GM12875 (cell line): ENCODE results near the gene TFPT.

Source experiments
- H3K4me3 ChIP-seq: one replicate; pipeline ENCODE4 v1.5.1; 2011; ENCODE audit warnings: low read depth, low read length, control low read depth
- CTCF ChIP-seq: IDR thresholded peaks from 2 replicates; pipeline ENCODE4 v1.5.1; 2011; ENCODE audit warnings: low read depth, mild to moderate bottlenecking, control low read depth, inconsistent platforms, low read length, moderate library complexity, borderline replicate concordance; ENCODE audit not compliant: insufficient read depth

The TFPT gene

GRCh38 chr19:54160182-54160811 lies 44.8 kb upstream of the TFPT start:
- no peak for TF ChIP-seq CTCF
- peak overlapping the region; percentile 55 for H3K4me3 ChIP-seq

DNA sequence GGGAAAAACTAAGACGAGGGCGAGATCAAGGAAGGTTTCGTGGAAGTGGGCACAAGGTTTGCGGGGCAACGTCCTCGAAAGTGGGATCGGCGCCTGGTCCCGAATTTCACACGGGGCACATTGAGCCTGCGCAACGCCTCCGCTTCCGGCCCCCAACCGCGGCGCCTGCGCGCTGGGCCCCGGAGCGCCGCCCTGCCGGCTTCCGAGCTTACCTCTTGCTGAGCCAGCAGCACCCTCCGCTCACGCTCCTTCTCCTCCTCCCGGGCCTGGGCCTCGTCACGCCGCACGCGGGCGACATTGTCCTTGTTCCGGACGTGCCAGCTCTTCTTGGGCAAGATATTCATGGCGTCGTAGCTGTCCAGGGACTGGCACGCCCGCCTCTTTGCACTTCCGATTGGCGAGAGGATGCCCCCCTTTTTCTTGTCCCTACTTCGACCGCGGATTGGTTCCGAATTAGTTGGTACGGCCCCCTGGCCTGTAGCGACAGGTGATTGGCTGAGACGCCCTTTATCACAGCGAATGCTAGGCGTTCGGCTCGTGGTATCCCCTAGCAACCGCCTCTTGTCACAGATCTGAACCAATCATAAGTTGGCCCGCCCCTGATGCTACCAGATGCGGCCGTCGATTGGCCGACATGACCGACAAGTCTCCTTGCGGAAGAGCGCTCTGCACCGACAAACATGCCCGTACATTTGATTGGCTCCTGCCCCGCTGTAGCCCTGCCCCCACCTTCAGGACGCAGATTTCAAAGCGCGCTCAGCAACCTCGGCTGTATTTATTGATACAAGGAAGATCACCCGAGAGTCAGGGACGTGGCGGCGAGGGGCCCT lies 44.1 kb upstream of the TFPT start, which contains the start of gene LENG1:
TSS of gene LENG1 (minus strand) at position 370 of the 830 bp plus-strand sequence. CDS start at position 344, 26 bp downstream.
- no peak for TF ChIP-seq CTCF
- peak within 1 kb of the TSS; percentile 57 for H3K4me3 ChIP-seq

DNA sequence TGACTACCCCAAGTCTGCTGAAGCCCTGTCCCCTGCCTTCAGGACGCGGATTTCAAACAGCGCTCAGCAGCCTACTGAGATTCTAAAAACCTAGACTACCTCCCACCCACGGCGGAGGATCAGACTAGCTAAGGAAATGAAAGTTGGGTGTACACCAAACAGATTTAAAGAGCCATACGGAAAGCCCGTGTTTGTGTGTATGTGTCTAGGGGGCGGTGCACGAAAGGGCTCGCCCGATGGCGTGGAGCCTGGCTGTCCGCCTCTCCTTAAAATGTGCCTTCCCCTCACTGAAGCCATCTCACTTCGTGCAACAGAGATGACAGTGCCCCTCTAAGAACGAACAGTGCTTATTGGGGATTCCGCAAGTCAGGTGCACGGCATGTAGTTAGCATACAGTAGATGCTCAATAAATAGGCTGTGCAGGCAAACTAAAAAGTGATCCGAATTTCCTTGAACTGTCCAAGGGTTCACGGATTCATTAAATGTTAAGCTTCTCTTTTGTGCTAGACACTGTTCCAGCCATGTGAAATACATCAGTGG lies 43.4 kb upstream of the TFPT start:
- H3K4me3 ChIP-seq: peak overlapping the region; percentile 57
- TF ChIP-seq CTCF: no peak

- H3K4me3 ChIP-seq: no peak overlapping the region
- TF ChIP-seq CTCF: no peak
Observed at GRCh38 chr19:54156953-54157352, 41.5 kb upstream of the TFPT start.

- TF ChIP-seq CTCF: no peak
Observed at GRCh38 chr19:54156490-54156889, 41.0 kb upstream of the TFPT start.

DNA sequence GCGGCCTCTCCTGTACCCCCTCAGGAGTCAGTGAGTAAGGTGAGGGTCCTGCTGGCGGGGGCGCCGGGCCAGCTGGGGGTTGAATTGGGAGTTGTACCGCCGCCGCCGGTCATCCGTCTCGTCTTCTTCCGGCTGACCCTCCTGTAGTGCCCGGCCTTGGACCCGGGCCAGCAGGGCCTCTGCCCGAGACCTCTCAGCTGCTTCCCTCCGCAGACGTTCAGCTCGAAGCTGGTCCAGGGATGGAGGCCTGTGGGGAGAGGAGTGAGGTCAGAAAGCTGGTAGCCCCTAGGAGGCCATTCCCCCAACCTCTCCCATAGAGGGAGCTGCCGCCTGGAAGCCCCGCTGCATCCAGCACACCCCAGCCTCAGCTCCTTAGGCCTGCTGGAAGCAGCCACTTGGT lies 40.2 kb upstream of the TFPT start:
- no peak overlapping the region for H3K4me3 ChIP-seq
- TF ChIP-seq CTCF: no peak

More at GRCh38 chr19:54156490-54156889, 41.0 kb upstream of the TFPT start:
- no peak overlapping the region for H3K4me3 ChIP-seq
